CD4-positive, alpha-beta T cell (primary cell): Measurements from ENCODE around the gene MPC2. TPM values are rescaled to one million over a fixed set of nuclear protein-coding genes. Genes with fewer than 3 reads are reported as not detected.

Experiments used
- ATAC-seq: fragments of 200-7000 bp; cut with Tn5 transposase; one replicate; pipeline ENCODE4 v1.10.0; 2022; ENCODE audit warnings: mild to moderate bottlenecking; ENCODE audit not compliant: poor library complexity
- CTCF ChIA-PET: fragments of 350-600 bp; sonication (Branson Sonifier 250); formaldehyde crosslinking; loops from one replicate; lab custom pipeline; 2021; ENCODE audit warnings: antibody characterized with exemption, inconsistent platforms; lab: Charles Lee
- POLR2A ChIA-PET: fragments of 350-600 bp; sonication (Branson Sonifier 250); formaldehyde crosslinking; loops from one replicate; lab custom pipeline; 2021; ENCODE audit warnings: antibody characterized with exemption, inconsistent platforms; lab: Charles Lee
- DNase-seq, 14 experiments: peaks; one replicate each; pipeline ENCODE4 v3.0.0-alpha.2; 2013 to 2020; ENCODE audit warnings: mixed read lengths in 2 of 14
- H3K27ac ChIP-seq, 2 donors: one replicate each; pipeline versions ENCODE4 v1.5.1 to v1.7.0; 2013; ENCODE audit warnings: low read length in 2 of 2, low read depth in 1 of 2, mild to moderate bottlenecking in 1 of 2
- H3K27me3 ChIP-seq, 2 experiments: 1 replicate in 1 of 2; 2 replicates in 1 of 2; pipeline versions ENCODE4 v1.6.1 to v1.7.0; 2013; ENCODE audit warnings: low read length in 2 of 2, control low read depth in 1 of 2, mild to moderate bottlenecking in 1 of 2, moderate library complexity in 1 of 2; ENCODE audit not compliant: insufficient read depth in 2 of 2, control insufficient read depth in 1 of 2
- H3K36me3 ChIP-seq: one replicate; pipeline ENCODE4 v1.6.1; 2013; ENCODE audit warnings: low read length, control low read depth; ENCODE audit not compliant: insufficient read depth
- H3K4me1 ChIP-seq: one replicate; pipeline ENCODE4 v1.6.1; 2013; ENCODE audit warnings: low read length, control low read depth; ENCODE audit not compliant: insufficient read depth
- H3K4me3 ChIP-seq: one replicate; pipeline ENCODE4 v1.5.1; 2013; ENCODE audit warnings: mild to moderate bottlenecking, low read length, moderate library complexity
- H3K9me3 ChIP-seq, 2 experiments: 1 replicate in 1 of 2; 2 replicates in 1 of 2; pipeline versions ENCODE4 v1.6.1 to v1.7.0; 2013; ENCODE audit warnings: low read length in 2 of 2, mild to moderate bottlenecking in 2 of 2, control low read depth in 1 of 2, moderate library complexity in 1 of 2; ENCODE audit not compliant: control insufficient read depth in 1 of 2, insufficient read depth in 1 of 2
- H3K27ac Mint-ChIP-seq: one replicate; pipeline ENCODE4 v1.8.0; 2020; ENCODE audit warnings: mixed read lengths
- H3K27me3 Mint-ChIP-seq: one replicate; pipeline ENCODE4 v1.8.0; 2021; ENCODE audit warnings: mixed read lengths
- H3K36me3 Mint-ChIP-seq: one replicate; pipeline ENCODE4 v1.8.0; 2021; ENCODE audit warnings: low read depth, mixed read lengths
- H3K4me1 Mint-ChIP-seq: one replicate; pipeline ENCODE4 v1.8.0; 2021; ENCODE audit warnings: low read depth, mixed read lengths
- H3K4me3 Mint-ChIP-seq: one replicate; pipeline ENCODE4 v1.8.0; 2020; ENCODE audit warnings: mild to moderate bottlenecking, mixed read lengths
- H3K9me3 Mint-ChIP-seq: one replicate; pipeline ENCODE4 v1.8.0; 2020; ENCODE audit warnings: mixed read lengths
- CTCF ChIP-seq: fragments of 200-600 bp; IDR thresholded peaks from one replicate; pipeline ENCODE4 v1.8.0; 2022; ENCODE audit warnings: antibody characterized with exemption, mild to moderate bottlenecking
- intact Hi-C, 2 experiments: fragments of 100-400 bp; cut with DNase I in 1 of 2; cut with micrococcal nuclease in 1 of 2; formaldehyde crosslinking; loops; one replicate each; pipeline versions ENCODE4 v1.15.1 to v1.9.0; 2023 to 2025; cut with DNase I, micrococcal nuclease
- polyA plus RNA-seq, 2 donors: library from polyadenylated mRNA; unstranded; fragments of 120-200 nt; gene quantifications; one replicate each; pipeline ENCODE4 v1.2.1, GENCODE V29; 2013
- total RNA-seq, 174 experiments: library from RNA in 2 of 174; stranded (reverse) in 2 of 174; gene quantifications; one replicate each; pipeline ENCODE4 v1.2.3 and lab custom pipeline; 2021 to 2026

The MPC2 gene
- total RNA-seq (10 to 100 TPM; 54.4 to 54.8 TPM), total RNA-seq (lab: John Stamatoyannopoulos, UW) (11.4 to 106 (median 29.6) reads per million in 172 experiments)
- 39.6 TPM for polyA plus RNA-seq (2013, experiment 1 of 2)
- polyA plus RNA-seq (2013, experiment 2 of 2), result 37.0 TPM

GRCh38 chr1:167936930-167937708 is at the start of gene MPC2:
Gene MPC2, minus strand, starts transcription at chr1:167937072. Its CDS starts 1,231 bp downstream, at chr1:167935841.
- Histone ChIP-seq H3K9me3 (no peaks in the 10 kb centered on the region), H3K4me3 (peak within 1 kb of the TSS; percentile 95), H3K27me3 (no peaks in the 10 kb centered on the region), H3K36me3 (no peaks in the 10 kb centered on the region), H3K27ac (peak within 1 kb of the TSS; percentile 77 to 93), H3K4me1 (peaks cover 5% of the 10 kb centered on the region)
- H3K4me3 Mint-ChIP-seq, result peak within 1 kb of the TSS; percentile 94
- CTCF ChIA-PET, result interaction anchor here (1.8 kb wide), 1 partner anchor 717 kb away, joined by 5 read pairs; the partner anchor contains the start of gene POU2F1
- H3K27ac Mint-ChIP-seq, result peak within 1 kb of the TSS; percentile 99
- POLR2A ChIA-PET, result interaction anchor here (0.8 to 2.3 kb wide), 16 partner anchors 10 to 1858 kb away, joined by 3 to 16 read pairs (median 4); partner anchors contain the start of genes ADCY10, CREG1 and MPZL1
- no peaks in the 10 kb centered on the region for H3K9me3 Mint-ChIP-seq
- peaks cover 34% of the 10 kb centered on the region for H3K36me3 Mint-ChIP-seq
- ATAC-seq, result peak; percentile 8
- intact Hi-C loops, result loop anchor here (1.0 to 10.0 kb wide), 12 partner anchors 128 to 1958 kb away; partner anchors contain the start of genes POU2F1 (in 2 of the 2), METTL18 (in 1 of the 2), SCYL3 (in 1 of the 2) and TADA1 (in 1 of the 2)
- no peak for TF ChIP-seq CTCF
- peaks cover 69% of the 10 kb centered on the region for H3K4me1 Mint-ChIP-seq
- peak; percentile 45 to 79 (median 58) for DNase-seq
- H3K27me3 Mint-ChIP-seq, result no peaks in the 10 kb centered on the region

GRCh38 chr1:167984886-167985489 is 48.1 kb upstream of the MPC2 start:
- DNase-seq, result peak in 2 of 14 experiments; percentile 3 to 19
- peaks cover 78% of the 10 kb centered on the region for H3K36me3 Mint-ChIP-seq

More at GRCh38 chr1:167984886-167985489, 48.1 kb upstream of the MPC2 start:
- Histone ChIP-seq H3K4me3 (no peak overlapping the region), H3K27me3 (no peaks in the 10 kb centered on the region), H3K36me3 (peaks cover 9% of the 10 kb centered on the region), H3K9me3 (no peaks in the 10 kb centered on the region), H3K27ac (no peak overlapping the region), H3K4me1 (no peaks in the 10 kb centered on the region)
- POLR2A ChIA-PET, result no interaction called here
- Mint-ChIP-seq H3K27ac (peak overlapping the region; percentile 2), H3K27me3 (no peaks in the 10 kb centered on the region), H3K9me3 (no peaks in the 10 kb centered on the region), H3K4me3 (no peak overlapping the region), H3K4me1 (peaks cover 22% of the 10 kb centered on the region)
- CTCF ChIA-PET, result no interaction called here
- intact Hi-C loops, result no loop called here
- no peak for ATAC-seq
- no peak for TF ChIP-seq CTCF
